ENCODE results near the gene PRR27.
"Not testable (repeated sequence)": the region's sequence is repeated elsewhere in the genome, so short reads cannot be mapped to it uniquely, and the experiment has no call there.

PRR27 gene

DNA sequence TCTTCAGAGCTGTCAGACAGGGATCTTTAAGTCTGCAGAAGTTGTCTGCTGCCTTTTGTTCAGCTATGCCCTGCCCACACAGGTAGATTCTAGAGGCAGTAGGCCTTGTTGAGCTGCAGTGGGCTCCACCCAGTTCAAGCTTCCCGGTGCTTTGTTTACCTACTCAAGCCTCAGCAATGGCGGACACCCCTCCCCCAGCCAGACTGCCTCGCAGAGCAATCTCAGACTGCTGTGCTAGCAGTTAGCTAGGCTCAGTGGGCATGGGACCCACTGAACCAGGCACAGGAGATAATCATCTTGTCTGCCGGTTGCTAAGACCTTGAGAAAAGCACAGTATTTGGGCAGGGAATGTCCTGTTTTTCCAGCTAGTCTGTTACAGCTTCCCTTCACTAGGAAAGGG lies 58.7 kb downstream of the PRR27 start:
- not testable (repeated sequence) for DNase-seq

Data from NCI-H1694 (cell line).